NK-92 (cell line): Measurements from ENCODE around the gene PSMD8.
"Not testable (repeated sequence)": the region's sequence is repeated elsewhere in the genome, so short reads cannot be mapped to it uniquely, and the experiment has no call there.

Experiments
- DNase-seq: peaks from one replicate; lab custom pipeline; 2025; ENCODE audit not compliant: unreplicated experiment; lab: John Stamatoyannopoulos, UW

PSMD8 gene

GRCh38 chr19:38409631-38410133, 35.3 kb downstream of the PSMD8 start:
- no peak for DNase-seq

DNA sequence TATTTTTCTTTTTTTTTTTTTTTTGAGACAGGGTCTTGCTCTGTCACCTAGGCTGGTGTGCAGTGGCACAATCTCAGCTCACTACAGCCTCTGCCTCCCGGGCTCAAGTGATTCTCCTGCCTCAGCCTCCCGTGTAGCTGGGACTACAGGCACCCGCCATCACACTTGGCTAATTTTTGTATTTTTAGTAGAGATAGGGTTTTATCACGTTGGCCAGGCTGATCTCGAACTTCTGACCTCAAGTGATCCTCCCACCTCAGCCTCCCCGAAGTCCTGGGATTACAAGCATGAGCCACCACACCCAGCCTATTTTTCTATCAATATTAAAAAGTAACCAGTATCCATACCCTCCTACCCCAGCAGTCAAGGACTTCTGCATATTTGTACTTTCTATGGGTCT, 36.0 kb downstream of the PSMD8 start:
- DNase-seq: not testable (repeated sequence)

DNA sequence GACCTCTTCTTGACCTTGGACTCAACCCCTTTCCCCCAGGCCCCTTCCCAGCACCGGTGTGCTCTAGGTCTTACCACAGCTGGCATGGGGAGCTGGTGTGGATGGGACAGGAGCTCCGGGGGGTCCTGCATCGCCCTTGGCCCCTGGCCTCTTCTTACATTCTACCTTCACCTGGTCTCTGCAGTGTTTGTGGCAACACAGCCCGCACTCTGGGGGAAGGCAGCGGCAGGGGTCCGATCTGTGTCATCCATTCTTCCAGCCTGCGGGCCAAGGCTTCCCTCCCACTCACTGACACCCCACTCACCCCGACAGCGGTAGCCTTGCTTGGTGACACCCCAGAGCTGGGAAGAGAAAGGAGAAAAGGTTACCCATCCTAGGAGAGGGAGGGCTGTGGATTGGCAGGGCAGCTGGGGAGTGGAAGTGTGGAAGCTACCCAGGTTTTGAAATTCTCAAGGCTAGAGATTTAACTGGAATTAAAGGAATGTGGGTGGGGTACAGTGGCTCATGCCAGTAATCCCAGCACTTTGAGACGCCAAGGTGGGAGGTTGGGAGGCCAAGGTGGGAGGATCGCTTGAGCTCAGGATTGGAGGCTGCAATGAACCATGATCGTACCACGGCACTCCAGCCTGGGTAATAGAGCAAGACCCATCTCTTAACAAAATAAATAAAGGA, 36.8 kb downstream of the PSMD8 start:
- DNase-seq: no peak

DNA sequence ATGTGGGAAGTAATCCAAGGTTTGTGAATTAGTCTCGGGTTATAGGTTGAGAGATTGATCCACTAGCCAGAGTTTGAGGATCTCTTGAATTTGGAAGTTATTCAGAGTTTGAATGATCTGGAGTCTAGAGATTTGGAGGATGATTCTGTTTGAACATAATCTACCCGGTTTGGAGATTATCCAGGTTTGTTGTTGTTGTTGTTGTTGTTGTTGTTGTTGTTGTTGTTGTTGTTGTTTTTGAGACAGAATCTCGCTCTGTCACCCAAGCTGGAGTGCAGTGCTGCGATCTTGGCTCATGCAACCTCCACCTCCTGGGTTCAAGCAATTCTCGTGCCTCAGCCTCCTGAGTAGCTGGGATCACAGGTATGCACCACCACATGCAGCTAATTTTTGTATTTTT, 37.5 kb downstream of the PSMD8 start:
- DNase-seq: not testable (repeated sequence)

- no peak for DNase-seq
These were observed 38.1 kb downstream of the PSMD8 start for GRCh38 chr19:38412491-38412890.

DNA sequence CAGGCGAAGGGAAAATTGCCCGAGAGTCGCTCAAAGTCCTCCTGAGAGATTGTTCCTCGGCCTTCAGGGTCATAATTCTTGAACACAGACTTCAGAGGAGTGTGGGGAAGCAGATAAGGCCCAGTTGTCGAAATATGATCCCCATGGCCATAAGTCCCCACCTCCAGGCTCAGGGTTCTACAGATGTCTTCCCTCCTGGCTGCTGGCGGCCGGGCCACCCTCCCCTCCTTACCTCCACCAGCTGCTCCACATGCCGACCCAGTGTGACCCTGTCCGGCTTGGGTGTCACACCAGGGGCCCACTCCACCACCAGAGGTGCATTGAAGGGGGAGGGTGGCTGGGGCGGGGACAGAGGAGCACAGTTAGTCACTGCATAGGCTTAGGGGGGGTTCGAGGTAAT, 38.6 kb downstream of the PSMD8 start:
- DNase-seq: no peak

DNA sequence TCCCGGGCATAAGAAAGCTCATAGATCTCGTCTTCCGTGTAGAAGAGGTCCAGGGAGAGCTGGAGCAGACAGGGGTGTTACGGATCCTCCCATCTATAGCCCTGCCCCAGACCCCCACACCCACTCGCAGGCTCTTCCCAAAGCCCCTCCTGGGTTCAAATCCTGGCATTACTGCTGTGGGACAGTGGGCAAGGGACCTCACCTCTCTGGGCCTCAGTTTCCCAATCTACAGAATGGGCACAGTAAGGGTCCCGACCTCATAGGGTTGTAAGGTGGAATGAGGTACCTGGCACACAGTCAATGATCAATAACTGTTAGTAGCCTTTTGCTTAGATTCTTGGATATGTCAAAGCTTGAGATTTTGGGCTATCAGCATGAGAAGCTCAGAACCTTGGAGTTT, 39.0 kb downstream of the PSMD8 start:
- no peak for DNase-seq

GRCh38 chr19:38417146-38417543, 42.8 kb downstream of the PSMD8 start:
- DNase-seq: no peak

DNA sequence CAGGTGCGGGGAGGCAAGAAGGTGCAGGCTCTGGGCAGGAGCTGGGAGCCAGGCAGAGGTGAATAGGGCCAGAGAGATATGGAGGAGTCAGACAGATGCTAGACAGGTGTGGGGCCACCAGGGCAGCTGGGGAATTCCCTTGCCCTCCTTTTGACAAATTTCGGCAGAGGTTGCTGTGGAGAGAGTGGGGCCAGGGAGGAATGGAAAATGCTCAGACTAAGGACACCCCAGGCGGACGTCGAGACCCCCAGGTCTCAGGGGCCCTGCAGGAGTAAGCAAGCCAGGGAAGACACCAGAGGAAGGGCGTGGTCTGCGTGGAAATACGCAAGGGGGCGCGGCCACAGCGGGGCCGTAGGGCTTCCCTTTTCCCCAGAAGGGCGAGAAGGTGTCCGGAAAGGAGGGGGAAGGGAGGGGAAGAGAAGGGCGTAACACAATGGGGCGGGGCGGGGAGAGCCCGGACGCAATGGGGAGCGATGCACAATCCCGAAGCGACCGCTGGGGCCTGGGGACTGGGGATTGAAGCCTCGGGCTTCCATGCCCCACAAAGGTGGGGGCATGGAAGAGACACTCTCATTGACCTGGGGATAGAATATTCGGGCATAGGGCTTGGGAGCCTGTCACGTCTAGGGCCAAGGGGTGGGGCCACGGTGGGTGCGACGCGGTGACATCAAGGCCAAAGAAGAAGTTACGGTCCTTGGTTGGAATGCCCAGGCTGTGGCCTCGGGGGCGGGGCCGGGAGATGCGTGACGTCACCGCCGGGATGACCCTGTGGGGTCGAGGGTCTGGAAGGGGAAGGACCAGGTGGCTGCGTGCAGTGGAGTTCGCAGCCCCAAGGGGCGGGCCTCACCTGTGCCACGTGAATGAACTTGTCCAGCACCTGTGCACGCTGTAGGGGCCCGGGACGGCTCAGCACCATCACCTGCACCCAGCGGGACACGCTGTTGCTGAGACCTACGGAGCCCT, 43.5 kb downstream of the PSMD8 start:
- no peak for DNase-seq

DNA sequence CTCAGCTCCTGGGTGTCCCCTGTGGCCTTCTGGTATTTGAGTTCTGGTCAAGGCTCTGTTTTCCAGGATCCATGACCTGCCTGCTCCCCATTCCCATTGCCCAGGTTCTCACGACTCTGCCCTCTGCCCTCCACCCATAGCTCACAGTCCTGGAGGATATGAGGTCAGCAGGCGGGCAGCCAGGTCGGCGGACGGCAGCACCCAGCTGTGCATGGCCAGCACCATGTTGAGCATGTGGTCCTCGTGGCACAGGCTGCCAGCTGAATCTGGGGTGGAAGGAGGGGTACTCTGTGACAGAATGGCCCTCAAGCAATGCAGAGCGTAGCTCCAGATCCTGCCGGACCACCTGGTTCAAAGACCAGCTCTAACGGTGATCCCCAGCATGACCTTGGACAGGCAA, 46.6 kb downstream of the PSMD8 start:
- no peak for DNase-seq

- no peak for DNase-seq
These were observed 47.5 kb downstream of the PSMD8 start for GRCh38 chr19:38421856-38422255.

DNA sequence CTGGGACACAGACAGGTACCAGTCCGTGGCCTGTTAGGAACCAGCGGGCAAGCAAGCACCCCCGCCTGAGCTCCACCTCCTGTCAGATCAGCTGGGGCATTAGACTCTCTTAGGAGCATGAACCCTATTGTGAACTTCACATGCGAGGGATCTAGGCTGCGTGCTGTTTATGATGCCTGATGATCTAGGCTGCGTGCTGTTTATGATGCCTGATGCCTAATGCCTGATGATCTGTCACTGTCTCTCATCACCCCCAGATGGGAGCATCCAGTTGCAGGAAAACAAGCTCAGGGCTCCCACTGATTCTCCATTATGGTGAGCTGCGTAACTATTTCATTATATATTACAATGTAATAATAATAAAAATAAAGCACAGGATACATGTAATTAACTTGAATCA, 48.1 kb downstream of the PSMD8 start:
- no peak for DNase-seq

DNA sequence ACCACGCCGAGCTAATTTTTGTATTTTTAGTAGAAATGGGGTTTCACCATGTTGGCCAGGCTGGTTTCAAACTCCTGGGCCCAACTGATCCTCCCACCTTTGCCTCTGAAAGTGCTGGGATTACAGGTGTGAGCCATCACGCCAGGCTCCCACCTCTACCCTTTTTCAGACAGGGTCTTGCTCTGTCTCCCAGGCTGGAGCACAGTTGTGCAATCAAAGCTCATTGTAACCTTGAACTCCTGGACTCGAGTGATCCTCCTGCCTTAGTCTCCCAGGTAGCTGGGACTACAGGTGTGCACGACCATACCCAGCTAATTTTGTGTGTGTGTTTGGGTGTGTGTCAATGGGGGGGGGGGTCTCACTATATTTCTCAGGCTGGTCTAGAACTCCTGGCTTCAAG, 49.9 kb downstream of the PSMD8 start:
- DNase-seq: no peak

GRCh38 chr19:38425222-38425809, 50.9 kb downstream of the PSMD8 start:
- DNase-seq: no peak

DNA sequence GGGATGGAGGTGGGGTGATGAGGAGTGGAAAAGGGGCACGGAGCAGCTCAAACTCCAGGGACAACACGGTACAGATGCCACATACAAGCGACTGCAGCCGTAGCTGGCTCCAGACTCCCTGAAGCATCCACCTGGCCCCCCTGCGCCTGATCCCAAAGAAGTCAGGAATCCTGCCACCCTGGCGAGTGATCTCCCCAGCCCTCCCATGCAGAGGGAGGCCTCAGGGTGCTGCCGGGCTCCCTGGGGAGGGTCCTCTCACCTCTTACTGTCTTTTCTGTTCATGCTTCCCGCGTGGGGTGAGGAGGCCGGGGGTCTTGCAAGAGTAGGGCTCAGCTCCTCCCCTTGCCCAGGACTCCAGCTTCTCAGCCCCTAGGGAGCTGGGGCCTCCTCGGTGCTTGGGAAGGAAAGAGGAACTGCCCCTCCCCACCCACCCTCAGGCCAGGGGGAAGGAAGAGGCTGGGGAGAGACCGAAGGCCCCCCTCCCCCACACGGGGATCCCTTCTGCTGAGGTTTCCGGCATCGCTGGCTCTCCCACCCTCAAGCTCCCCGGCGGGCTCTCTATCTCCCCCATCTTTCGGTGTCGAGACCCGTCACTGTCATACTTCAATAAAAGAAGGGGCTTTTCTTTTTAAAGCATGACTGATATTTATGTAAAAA, 51.6 kb downstream of the PSMD8 start, which contains the start of gene RASGRP4:
RASGRP4 (minus strand) TSS at position 410 of the 657 bp plus-strand sequence; CDS start at position 282, 128 bp downstream.
- no peak for DNase-seq

GRCh38 chr19:38427035-38427677, 52.8 kb downstream of the PSMD8 start:
- DNase-seq: not testable (repeated sequence)

DNA sequence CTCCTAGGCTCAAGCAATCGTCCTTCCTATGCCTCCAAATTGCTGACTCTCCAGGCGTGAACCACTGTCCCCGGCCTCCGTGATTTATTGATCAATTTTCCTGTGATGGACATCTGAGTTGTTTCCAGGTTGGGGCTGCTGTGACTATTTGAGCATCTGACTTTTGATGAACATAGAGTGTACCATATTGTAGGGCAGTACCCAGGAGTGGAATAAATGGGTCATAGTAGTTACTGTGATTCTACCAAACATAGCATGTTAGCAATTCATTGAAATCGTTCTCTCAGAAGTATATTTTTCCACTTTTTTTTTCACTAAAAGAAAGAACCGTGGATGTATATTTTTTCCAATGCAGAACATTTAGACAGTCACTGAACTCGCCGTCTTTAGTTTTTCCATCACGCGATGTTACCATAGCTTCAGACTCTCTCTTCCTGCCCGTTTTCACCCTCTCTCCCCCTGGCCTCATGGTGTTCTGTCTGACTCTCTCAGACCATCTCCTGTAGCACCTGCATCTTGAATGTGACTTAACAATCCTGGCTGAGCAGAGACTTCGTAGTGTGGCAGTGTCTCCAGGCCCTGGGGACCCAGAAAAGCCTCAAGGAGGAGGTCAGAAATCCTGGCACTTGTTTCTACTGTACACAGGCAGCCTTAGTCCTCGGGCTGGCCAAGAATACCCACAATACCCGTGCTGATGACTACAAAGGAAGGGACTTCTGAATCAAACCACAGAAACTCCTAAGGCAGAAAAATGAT, 54.9 kb downstream of the PSMD8 start:
- no peak for DNase-seq

DNA sequence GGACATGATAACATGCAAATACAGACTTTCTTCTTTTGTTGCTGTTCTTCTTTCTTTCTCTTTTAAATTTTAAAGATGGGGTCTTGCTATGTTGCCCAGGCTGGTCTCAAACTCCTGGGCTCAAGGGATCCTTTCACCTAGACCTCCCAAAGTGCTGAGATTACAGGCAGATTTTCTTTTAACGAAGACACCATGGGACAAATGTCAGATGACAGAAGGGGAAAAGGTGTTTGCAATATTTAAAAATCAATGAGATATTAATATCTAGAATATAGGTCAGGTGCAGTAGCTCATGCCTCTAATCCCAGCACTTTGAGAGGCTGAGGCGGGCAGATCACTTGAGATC, 55.4 kb downstream of the PSMD8 start:
- no peak for DNase-seq

DNA sequence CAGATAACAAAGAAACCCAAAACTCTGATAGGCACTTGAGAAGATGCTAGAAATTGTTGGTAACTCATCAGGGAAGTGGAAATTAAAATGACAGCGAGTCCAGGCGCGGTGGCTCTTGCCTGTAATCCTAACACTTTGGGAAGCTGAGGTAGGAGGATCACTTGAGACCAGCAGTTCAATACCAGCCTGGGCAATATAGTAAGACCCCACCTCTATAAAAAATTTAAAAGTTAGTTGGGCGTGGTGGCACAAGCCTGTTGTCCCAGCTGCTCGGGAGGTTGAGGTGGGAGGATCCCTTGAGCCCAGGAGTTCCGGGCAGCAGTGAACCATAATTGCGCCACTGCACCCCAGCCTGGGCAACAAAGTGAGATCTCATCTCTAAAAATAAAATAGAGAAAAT, 56.6 kb downstream of the PSMD8 start:
- no peak for DNase-seq

- DNase-seq: no peak
These were observed 58.9 kb downstream of the PSMD8 start, which contains the start of gene RYR1 for GRCh38 chr19:38433268-38433733. RYR1 (plus strand) TSS chr19:38433691; CDS start chr19:38433830, 139 bp downstream.
